PFSK-1 (cell line): ENCODE results near the gene AMELX.

Source experiments
- FOXP2 ChIP-seq: optimal IDR thresholded peaks from 2 replicates; pipeline ENCODE3; 2011; ENCODE audit warnings: borderline replicate concordance, control low read depth, inconsistent platforms; ENCODE audit not compliant: insufficient read depth; ENCODE audit errors: extremely low read length, extremely low read depth
- POLR2AphosphoS5 ChIP-seq: IDR thresholded peaks from 2 replicates; pipeline ENCODE4 v1.6.1; 2012; ENCODE audit warnings: low read depth, mild to moderate bottlenecking, control low read depth, low read length, moderate library complexity
- REST ChIP-seq, 2 experiments: IDR thresholded peaks; 2 replicates each; pipeline versions ENCODE4 v1.6.1 to v1.8.0; 2011 to 2012; ENCODE audit warnings: low read depth in 2 of 2, low read length in 2 of 2, control low read depth in 1 of 2, inconsistent platforms in 1 of 2, mild to moderate bottlenecking in 1 of 2, moderate library complexity in 1 of 2; ENCODE audit not compliant: insufficient read depth in 1 of 2
- SIN3A ChIP-seq: IDR thresholded peaks from 2 replicates; pipeline ENCODE4 v1.6.1; 2012; ENCODE audit warnings: mild to moderate bottlenecking, low read length, moderate library complexity, borderline replicate concordance; ENCODE audit not compliant: insufficient read depth
- TAF1 ChIP-seq: IDR thresholded peaks from 2 replicates; pipeline ENCODE4 v1.6.1; 2012; ENCODE audit warnings: low read length, control low read depth, borderline replicate concordance; ENCODE audit not compliant: insufficient read depth

The AMELX gene

GRCh38 chrX:11298600-11298999 lies 5.4 kb downstream of the AMELX start:
- TF ChIP-seq REST (IDR thresholded peaks at IDR 0.05; ENCODE audit: insufficient read depth in 1 of 2, low read depth in 2 of 2, low read length in 2 of 2), result no peak
- no peak for TF ChIP-seq SIN3A
- no peak for TF ChIP-seq FOXP2
- no peak for TF ChIP-seq TAF1
- TF ChIP-seq POLR2AphosphoS5, result no peak

GRCh38 chrX:11304829-11305228 lies 11.6 kb downstream of the AMELX start:
- TF ChIP-seq POLR2AphosphoS5 (no peak), TAF1 (no peak), SIN3A (no peak), REST (IDR thresholded peaks at IDR 0.05; ENCODE audit: insufficient read depth in 1 of 2, low read depth in 2 of 2, low read length in 2 of 2) (no peak), FOXP2 (no peak)

- TF ChIP-seq REST (IDR thresholded peaks at IDR 0.05; ENCODE audit: insufficient read depth in 1 of 2, low read depth in 2 of 2, low read length in 2 of 2) (no peak), SIN3A (no peak), TAF1 (no peak), FOXP2 (no peak), POLR2AphosphoS5 (no peak)
Observed at GRCh38 chrX:11305641-11306040, 12.4 kb downstream of the AMELX start.

GRCh38 chrX:11309220-11309619 lies 16.0 kb downstream of the AMELX start:
- no peak for TF ChIP-seq FOXP2
- no peak for TF ChIP-seq REST (IDR thresholded peaks at IDR 0.05; ENCODE audit: insufficient read depth in 1 of 2, low read depth in 2 of 2, low read length in 2 of 2)
- no peak for TF ChIP-seq TAF1
- no peak for TF ChIP-seq SIN3A
- no peak for TF ChIP-seq POLR2AphosphoS5

- TF ChIP-seq TAF1, result no peak
- TF ChIP-seq SIN3A, result no peak
- no peak for TF ChIP-seq POLR2AphosphoS5
- TF ChIP-seq REST (IDR thresholded peaks at IDR 0.05; ENCODE audit: insufficient read depth in 1 of 2, low read depth in 2 of 2, low read length in 2 of 2), result no peak
- TF ChIP-seq FOXP2, result no peak
Observed at GRCh38 chrX:11311706-11312105, 18.5 kb downstream of the AMELX start.
